GM12878 (cell line): ENCODE measurements around the gene DRC1. TPM values are rescaled to one million over a fixed set of nuclear protein-coding genes. Genes with fewer than 3 reads are reported as not detected.

Experiments
- ATAC-seq: fragments of 200-7000 bp; cut with Tn5 transposase; 3 replicates; pipeline ENCODE4 v1.9.1; 2020; ENCODE audit warnings: mild to moderate bottlenecking, moderate library complexity
- BruUV-seq: library from RNA; stranded (reverse); fragments of 400-500 nt; replicated peaks from 2 replicates; lab custom pipeline; 2021; lab: Mats Ljungman, UMichigan
- CTCF ChIA-PET: fragments of 300-600 bp; sonication (Branson Sonifier 250); formaldehyde crosslinking; extraction: SDS; loops from one replicate; lab custom pipeline; 2021; ENCODE audit warnings: inconsistent platforms; lab: Yijun Ruan, JAX
- POLR2A ChIA-PET: fragments of 350-600 bp; formaldehyde crosslinking; extraction: SDS; loops from one replicate; lab custom pipeline; 2021; ENCODE audit warnings: inconsistent platforms; lab: Charles Lee
- RAD21 ChIA-PET: fragments of 300-600 bp; sonication (Branson Sonifier 250); formaldehyde crosslinking; loops from one replicate; lab custom pipeline; 2023; ENCODE audit warnings: antibody characterized with exemption; ENCODE audit not compliant: unreplicated experiment; lab: Charles Lee
- SMC1A ChIA-PET: fragments of 300-600 bp; sonication (Branson Sonifier 250); formaldehyde crosslinking; loops from one replicate; lab custom pipeline; 2023; ENCODE audit not compliant: unreplicated experiment, uncharacterized antibody; lab: Charles Lee
- DNase-seq: peaks from one replicate; pipeline ENCODE4 v3.0.0-alpha.2; 2011; ENCODE audit warnings: low read depth, low spot score
- FAIRE-seq: peaks from 3 replicates; lab custom pipeline; 2011; peaks lifted over from hg19 to GRCh38; lab: Jason Lieb, UNC
- H2AFZ ChIP-seq: 2 replicates; pipeline ENCODE4 v1.6.0; 2011; ENCODE audit warnings: low read depth, low read length, control low read depth; ENCODE audit not compliant: control insufficient read depth
- H3K27ac ChIP-seq: 2 replicates; pipeline ENCODE4 v1.5.1; 2011; ENCODE audit warnings: control low read depth; ENCODE audit not compliant: control insufficient read depth, insufficient read depth
- H3K27me3 ChIP-seq, 2 experiments: replicated peaks in 1 of 2; 2 replicates each; pipeline versions ENCODE4 v1.6.0 to v1.6.1; 2011; ENCODE audit warnings: low read length in 1 of 2; ENCODE audit not compliant: control insufficient read depth in 2 of 2, insufficient read depth in 2 of 2
- H3K36me3 ChIP-seq, 2 experiments: 2 replicates each; pipeline ENCODE4 v1.5.1; 2011; ENCODE audit warnings: low read length in 1 of 2; ENCODE audit not compliant: control insufficient read depth in 2 of 2, insufficient read depth in 2 of 2
- H3K4me1 ChIP-seq: 2 replicates; pipeline ENCODE4 v1.6.1; 2011; ENCODE audit warnings: mild to moderate bottlenecking, low read length, moderate library complexity, mixed read lengths; ENCODE audit not compliant: control insufficient read depth, insufficient read depth
- H3K4me2 ChIP-seq: 2 replicates; pipeline ENCODE4 v1.6.0; 2011; ENCODE audit warnings: control low read depth; ENCODE audit not compliant: control insufficient read depth, insufficient read depth
- H3K4me3 ChIP-seq: fragments of 200-600 bp; sonication (generic); 2 replicates; pipeline ENCODE4 v1.5.1; 2016
- H3K79me2 ChIP-seq: 2 replicates; pipeline ENCODE4 v1.6.0; 2011; ENCODE audit warnings: low read length; ENCODE audit not compliant: control insufficient read depth, insufficient read depth
- H3K9ac ChIP-seq: 2 replicates; pipeline ENCODE4 v1.8.0; 2011; ENCODE audit warnings: low read length, control low read depth, mixed read lengths; ENCODE audit not compliant: control insufficient read depth, insufficient read depth
- H3K9me3 ChIP-seq: replicated peaks from 3 replicates; pipeline ENCODE4 v1.5.1; 2011; ENCODE audit warnings: mild to moderate bottlenecking, low read length; ENCODE audit not compliant: control insufficient read depth, insufficient read depth
- H4K20me1 ChIP-seq: 2 replicates; pipeline ENCODE4 v1.6.0; 2011; ENCODE audit not compliant: control insufficient read depth, insufficient read depth
- BCLAF1 ChIP-seq: fragments of 450-650 bp; IDR thresholded peaks from 2 replicates; pipeline ENCODE4 v1.6.1; 2017; ENCODE audit warnings: antibody characterized with exemption, mild to moderate bottlenecking, moderate library complexity
- CBX5 ChIP-seq: sonication (generic); IDR thresholded peaks from 2 replicates; pipeline ENCODE4 v1.6.1; 2016; ENCODE audit warnings: low read depth, moderate library complexity, mild to moderate bottlenecking, inconsistent platforms
- FOXK2 ChIP-seq: fragments of 450-650 bp; IDR thresholded peaks from 2 replicates; pipeline ENCODE4 v1.6.1; 2017; ENCODE audit warnings: mild to moderate bottlenecking, moderate library complexity
- MTA2 ChIP-seq: fragments of 450-650 bp; IDR thresholded peaks from 2 replicates; pipeline ENCODE4 v1.6.1; 2016; ENCODE audit warnings: low read depth, mild to moderate bottlenecking, moderate library complexity
- PAX8 ChIP-seq: fragments of 450-650 bp; IDR thresholded peaks from 2 replicates; pipeline ENCODE4 v1.6.1; 2017; ENCODE audit warnings: mild to moderate bottlenecking, moderate library complexity
- POLR2A ChIP-seq: IDR thresholded peaks from 2 replicates; pipeline ENCODE4 v1.6.1; 2011; ENCODE audit warnings: low read depth, mild to moderate bottlenecking, low read length
- SMAD1 ChIP-seq: fragments of 450-650 bp; IDR thresholded peaks from 2 replicates; pipeline ENCODE4 v1.6.1; 2018; ENCODE audit warnings: mild to moderate bottlenecking, low read depth; ENCODE audit not compliant: partially characterized antibody
- USF2 ChIP-seq: IDR thresholded peaks from 2 replicates; pipeline ENCODE4 v1.6.1; 2011; ENCODE audit warnings: low read depth, low read length, improper control_type of control experiment, borderline replicate concordance
- WGBS: methylation state at CpG from one replicate; pipeline ENCODE4 v1.1.6; 2016; ENCODE audit warnings: low lambda C conversion rate; ENCODE audit not compliant: insufficient replicate concordance, insufficient coverage; ENCODE audit errors: missing lambda C conversion rate; 5-methylcytosine and 5-hydroxymethylcytosine counted together
- in situ Hi-C: fragments of 300-500 bp; cut with MboI; formaldehyde crosslinking; loops from 9 replicates; pipeline ENCODE4 v1.14.3; 2018; ENCODE audit warnings: mixed read lengths
- intact Hi-C: fragments of 100-400 bp; cut with micrococcal nuclease; formaldehyde crosslinking; loops from one replicate; pipeline ENCODE4 v1.14.2; 2022; ENCODE audit not compliant: unreplicated experiment
- polyA plus RNA-seq, 11 experiments: library from polyadenylated mRNA; depleted of rRNA in 4 of 11; unstranded in 6 of 11; stranded (reverse) in 5 of 11; fragments of >200 nt; fragmentation: Nextera tagmentation in 4 of 11; fragmentation: Illumina TruSeq in 1 of 11; extraction: Ambion mirVana in 4 of 11; extraction: Trizol in 1 of 11; gene quantifications; 1 replicate in 1 of 11; 2 replicates in 10 of 11; pipeline versions ENCODE4 v1.2.1 to v1.2.3, GENCODE V29; 2011 to 2016; ENCODE audit warnings: inconsistent platforms in 2 of 11, missing spikeins in 2 of 11, low read depth in 1 of 11
- total RNA-seq, 4 experiments: library from RNA; depleted of rRNA in 3 of 4; stranded (reverse); fragments of >200 nt in 3 of 4; fragmentation: Illumina TruSeq in 1 of 4; extraction: Trizol in 1 of 4; gene quantifications; 2 replicates each; pipeline versions ENCODE4 v1.2.1 to v1.2.3, GENCODE V29; 2013 to 2021
- TF ChIP-seq, protein P1 (sequence below): IDR thresholded peaks from 2 replicates; pipeline ENCODE4 v1.6.1; 2012; ENCODE audit warnings: mild to moderate bottlenecking, low read depth, low read length
- TF ChIP-seq, protein P2 (sequence below): fragments of 450-650 bp; IDR thresholded peaks from 2 replicates; pipeline ENCODE4 v1.6.1; 2017; ENCODE audit warnings: mild to moderate bottlenecking, moderate library complexity

The DRC1 gene
- total and polyA plus RNA-seq, 10 of the 15 experiments (the other 5 are each of a cell fraction or from before 2014, with no cell fraction given), result 0.03 TPM; not detected in 9

DNA sequence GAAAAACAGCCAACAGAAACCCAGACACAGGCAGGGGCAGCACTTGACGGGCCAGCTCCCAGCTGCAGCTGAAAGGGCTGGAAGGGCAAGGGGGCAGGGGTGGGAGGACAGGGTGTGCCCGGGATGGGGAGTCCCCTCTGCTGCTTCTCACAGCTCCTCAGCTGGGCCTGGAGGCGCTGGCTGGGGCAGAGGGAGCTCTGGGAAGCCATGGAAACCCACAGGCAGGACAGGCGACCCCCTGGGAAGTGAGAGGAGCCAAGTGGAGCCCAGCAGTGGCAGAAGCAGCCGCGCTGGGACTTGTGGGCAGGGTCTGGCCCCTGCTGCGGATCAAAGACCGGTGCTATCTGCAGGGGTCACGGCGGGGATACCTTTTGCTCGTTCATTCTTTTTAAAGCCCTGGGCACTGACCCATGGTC lies 55.5 kb downstream of the DRC1 start:
- ATAC-seq (no peak), FAIRE-seq (no peak), DNase-seq (no peak)
- no peak overlapping the region for H2AFZ ChIP-seq
- 48% methylated on average over 11 of the region's 11 CpGs for WGBS
- H3K79me2 ChIP-seq, result no peaks in the 10 kb centered on the region
- H4K20me1 ChIP-seq, result no peaks in the 10 kb centered on the region
- no TSS peak for BruUV-seq
- intact Hi-C loops (no loop called here), in situ Hi-C loops (no loop called here)
- ChIA-PET RAD21 (no interaction called here), SMC1A (no interaction called here), CTCF (no interaction called here), POLR2A (interaction anchor here (0.6 kb wide), 1 partner anchor 15 kb away, joined by 4 read pairs; no protein-coding TSS in a partner anchor)
- no peaks in the 10 kb centered on the region for H3K9me3 ChIP-seq
- H3K27ac ChIP-seq, result no peak overlapping the region
- H3K4me3 ChIP-seq, result no peak overlapping the region
- H3K36me3 ChIP-seq, result no peaks in the 10 kb centered on the region
- H3K4me2 ChIP-seq, result no peak overlapping the region
- no peak overlapping the region for H3K9ac ChIP-seq
- H3K27me3 ChIP-seq, result no peaks in the 10 kb centered on the region
- no peaks in the 10 kb centered on the region for H3K4me1 ChIP-seq
- no peak for TF ChIP-seq USF2
- TF ChIP-seq, protein P1, sequence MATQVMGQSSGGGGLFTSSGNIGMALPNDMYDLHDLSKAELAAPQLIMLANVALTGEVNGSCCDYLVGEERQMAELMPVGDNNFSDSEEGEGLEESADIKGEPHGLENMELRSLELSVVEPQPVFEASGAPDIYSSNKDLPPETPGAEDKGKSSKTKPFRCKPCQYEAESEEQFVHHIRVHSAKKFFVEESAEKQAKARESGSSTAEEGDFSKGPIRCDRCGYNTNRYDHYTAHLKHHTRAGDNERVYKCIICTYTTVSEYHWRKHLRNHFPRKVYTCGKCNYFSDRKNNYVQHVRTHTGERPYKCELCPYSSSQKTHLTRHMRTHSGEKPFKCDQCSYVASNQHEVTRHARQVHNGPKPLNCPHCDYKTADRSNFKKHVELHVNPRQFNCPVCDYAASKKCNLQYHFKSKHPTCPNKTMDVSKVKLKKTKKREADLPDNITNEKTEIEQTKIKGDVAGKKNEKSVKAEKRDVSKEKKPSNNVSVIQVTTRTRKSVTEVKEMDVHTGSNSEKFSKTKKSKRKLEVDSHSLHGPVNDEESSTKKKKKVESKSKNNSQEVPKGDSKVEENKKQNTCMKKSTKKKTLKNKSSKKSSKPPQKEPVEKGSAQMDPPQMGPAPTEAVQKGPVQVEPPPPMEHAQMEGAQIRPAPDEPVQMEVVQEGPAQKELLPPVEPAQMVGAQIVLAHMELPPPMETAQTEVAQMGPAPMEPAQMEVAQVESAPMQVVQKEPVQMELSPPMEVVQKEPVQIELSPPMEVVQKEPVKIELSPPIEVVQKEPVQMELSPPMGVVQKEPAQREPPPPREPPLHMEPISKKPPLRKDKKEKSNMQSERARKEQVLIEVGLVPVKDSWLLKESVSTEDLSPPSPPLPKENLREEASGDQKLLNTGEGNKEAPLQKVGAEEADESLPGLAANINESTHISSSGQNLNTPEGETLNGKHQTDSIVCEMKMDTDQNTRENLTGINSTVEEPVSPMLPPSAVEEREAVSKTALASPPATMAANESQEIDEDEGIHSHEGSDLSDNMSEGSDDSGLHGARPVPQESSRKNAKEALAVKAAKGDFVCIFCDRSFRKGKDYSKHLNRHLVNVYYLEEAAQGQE, result no peak
- TF ChIP-seq, protein P2, sequence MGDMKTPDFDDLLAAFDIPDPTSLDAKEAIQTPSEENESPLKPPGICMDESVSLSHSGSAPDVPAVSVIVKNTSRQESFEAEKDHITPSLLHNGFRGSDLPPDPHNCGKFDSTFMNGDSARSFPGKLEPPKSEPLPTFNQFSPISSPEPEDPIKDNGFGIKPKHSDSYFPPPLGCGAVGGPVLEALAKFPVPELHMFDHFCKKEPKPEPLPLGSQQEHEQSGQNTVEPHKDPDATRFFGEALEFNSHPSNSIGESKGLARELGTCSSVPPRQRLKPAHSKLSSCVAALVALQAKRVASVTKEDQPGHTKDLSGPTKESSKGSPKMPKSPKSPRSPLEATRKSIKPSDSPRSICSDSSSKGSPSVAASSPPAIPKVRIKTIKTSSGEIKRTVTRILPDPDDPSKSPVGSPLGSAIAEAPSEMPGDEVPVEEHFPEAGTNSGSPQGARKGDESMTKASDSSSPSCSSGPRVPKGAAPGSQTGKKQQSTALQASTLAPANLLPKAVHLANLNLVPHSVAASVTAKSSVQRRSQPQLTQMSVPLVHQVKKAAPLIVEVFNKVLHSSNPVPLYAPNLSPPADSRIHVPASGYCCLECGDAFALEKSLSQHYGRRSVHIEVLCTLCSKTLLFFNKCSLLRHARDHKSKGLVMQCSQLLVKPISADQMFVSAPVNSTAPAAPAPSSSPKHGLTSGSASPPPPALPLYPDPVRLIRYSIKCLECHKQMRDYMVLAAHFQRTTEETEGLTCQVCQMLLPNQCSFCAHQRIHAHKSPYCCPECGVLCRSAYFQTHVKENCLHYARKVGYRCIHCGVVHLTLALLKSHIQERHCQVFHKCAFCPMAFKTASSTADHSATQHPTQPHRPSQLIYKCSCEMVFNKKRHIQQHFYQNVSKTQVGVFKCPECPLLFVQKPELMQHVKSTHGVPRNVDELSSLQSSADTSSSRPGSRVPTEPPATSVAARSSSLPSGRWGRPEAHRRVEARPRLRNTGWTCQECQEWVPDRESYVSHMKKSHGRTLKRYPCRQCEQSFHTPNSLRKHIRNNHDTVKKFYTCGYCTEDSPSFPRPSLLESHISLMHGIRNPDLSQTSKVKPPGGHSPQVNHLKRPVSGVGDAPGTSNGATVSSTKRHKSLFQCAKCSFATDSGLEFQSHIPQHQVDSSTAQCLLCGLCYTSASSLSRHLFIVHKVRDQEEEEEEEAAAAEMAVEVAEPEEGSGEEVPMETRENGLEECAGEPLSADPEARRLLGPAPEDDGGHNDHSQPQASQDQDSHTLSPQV, result no peak
- TF ChIP-seq SMAD1, result no peak
- TF ChIP-seq PAX8, result no peak
- no peak for TF ChIP-seq FOXK2
- no peak for TF ChIP-seq MTA2
- TF ChIP-seq POLR2A, result no peak
- no peak for TF ChIP-seq CBX5
- TF ChIP-seq BCLAF1, result no peak
